GM10248 (cell line): ENCODE data around the gene CTXND2.

Source experiments
- CTCF ChIA-PET: fragments of 300-600 bp; sonication (Branson Sonifier 250); formaldehyde crosslinking; extraction: SDS; loops from one replicate; lab custom pipeline; 2021; ENCODE audit warnings: antibody characterized with exemption; lab: Yijun Ruan, JAX
- POLR2A ChIA-PET: fragments of 350-650 bp; sonication (Branson Sonifier 250); formaldehyde crosslinking; extraction: SDS; loops from one replicate; lab custom pipeline; 2020; ENCODE audit warnings: antibody characterized with exemption; lab: Yijun Ruan, JAX
- DNase-seq: peaks from one replicate; pipeline ENCODE4 v3.0.0; 2012; ENCODE audit errors: extremely low spot score
- TF ChIP-seq, protein P1 (sequence below): IDR thresholded peaks from 2 replicates; pipeline ENCODE4 v1.5.1; 2012; ENCODE audit warnings: mild to moderate bottlenecking, low read depth; ENCODE audit errors: extremely low read depth, missing control alignments, control extremely low read depth

CTXND2 gene

DNA sequence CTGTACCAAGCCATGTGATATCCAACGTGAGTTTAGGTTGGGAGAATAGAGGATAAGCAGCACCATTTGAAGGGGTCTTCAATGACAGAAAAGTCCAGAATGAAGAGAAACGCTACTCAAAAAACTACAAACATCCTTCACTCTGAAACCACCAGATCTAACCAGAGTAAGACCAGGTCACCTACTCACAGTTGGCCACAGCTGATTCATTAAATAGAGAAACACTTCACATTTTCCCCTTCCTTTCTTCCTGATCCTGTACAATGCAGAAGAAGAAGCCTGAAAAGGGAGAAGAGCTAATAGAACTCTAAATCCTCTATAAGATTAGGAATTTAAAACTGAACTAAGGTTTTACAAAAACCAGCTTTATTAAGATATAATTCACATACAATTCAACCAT lies 19.9 kb downstream of the CTXND2 start:
- POLR2A ChIA-PET = no interaction called here
- TF ChIP-seq, protein P1, sequence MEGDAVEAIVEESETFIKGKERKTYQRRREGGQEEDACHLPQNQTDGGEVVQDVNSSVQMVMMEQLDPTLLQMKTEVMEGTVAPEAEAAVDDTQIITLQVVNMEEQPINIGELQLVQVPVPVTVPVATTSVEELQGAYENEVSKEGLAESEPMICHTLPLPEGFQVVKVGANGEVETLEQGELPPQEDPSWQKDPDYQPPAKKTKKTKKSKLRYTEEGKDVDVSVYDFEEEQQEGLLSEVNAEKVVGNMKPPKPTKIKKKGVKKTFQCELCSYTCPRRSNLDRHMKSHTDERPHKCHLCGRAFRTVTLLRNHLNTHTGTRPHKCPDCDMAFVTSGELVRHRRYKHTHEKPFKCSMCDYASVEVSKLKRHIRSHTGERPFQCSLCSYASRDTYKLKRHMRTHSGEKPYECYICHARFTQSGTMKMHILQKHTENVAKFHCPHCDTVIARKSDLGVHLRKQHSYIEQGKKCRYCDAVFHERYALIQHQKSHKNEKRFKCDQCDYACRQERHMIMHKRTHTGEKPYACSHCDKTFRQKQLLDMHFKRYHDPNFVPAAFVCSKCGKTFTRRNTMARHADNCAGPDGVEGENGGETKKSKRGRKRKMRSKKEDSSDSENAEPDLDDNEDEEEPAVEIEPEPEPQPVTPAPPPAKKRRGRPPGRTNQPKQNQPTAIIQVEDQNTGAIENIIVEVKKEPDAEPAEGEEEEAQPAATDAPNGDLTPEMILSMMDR = no peak
- no peak for DNase-seq
- CTCF ChIA-PET = interaction anchor here (2.0 kb wide), 1 partner anchor 16 kb away, joined by 10 read pairs; no protein-coding TSS in a partner anchor

DNA sequence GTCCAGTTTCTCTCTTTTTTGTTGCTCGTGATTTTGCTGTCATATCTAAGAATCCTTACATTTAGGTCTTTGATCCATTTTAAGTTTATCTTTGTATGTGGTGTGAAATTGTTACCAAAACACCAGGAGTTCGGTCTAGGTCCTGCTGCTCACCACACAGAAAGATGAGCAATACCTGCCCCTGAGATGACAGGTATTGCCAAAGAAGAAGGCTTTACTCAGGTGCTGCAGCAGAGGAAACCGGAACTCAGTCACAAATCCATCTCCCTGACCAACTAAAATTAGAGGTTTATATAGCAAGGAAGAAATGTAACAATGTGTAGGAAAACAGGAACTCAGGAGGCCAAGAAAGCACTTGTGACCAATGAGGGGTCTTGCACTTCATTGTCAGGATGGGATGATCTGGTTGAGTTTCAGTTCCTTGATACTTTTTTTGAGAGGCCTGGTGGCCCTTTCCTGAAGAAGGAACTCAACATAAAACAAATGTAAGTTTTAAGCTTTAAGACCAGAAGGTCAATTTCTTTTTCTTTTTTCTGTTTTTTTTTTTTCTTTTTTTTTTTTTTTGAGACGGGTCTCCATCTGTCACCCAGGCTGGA lies 22.7 kb downstream of the CTXND2 start:
- no peak for DNase-seq
- CTCF ChIA-PET = interaction anchor here (6.4 kb wide), 1 partner anchor 13 kb away, joined by 44 read pairs; no protein-coding TSS in a partner anchor
- POLR2A ChIA-PET = no interaction called here

DNA sequence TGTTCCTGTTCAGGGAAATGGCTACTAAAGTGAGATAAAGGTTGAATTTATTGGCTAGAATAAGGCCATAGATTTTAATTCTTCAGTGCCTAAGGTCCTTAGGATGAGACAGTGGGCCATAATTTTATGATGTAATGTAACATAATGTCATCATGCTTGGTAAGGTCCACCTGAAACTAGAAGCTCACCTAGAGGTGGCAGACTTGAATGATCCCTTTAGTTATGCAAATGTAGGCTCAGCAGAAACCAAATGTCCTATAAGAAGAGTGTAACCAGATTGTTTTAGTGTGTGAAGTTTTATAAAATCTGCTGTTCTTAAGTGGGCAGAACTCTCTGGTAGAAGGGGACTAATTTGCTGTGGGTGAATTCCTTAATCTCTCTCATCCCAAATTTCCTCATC lies 25.7 kb downstream of the CTXND2 start:
- no peak for DNase-seq
- TF ChIP-seq, protein P1 = no peak
- CTCF ChIA-PET = interaction anchor here (1.0 to 6.4 kb wide), 3 partner anchors 10 to 27 kb away, joined by 3 to 44 read pairs (median 4); no protein-coding TSS in a partner anchor
- POLR2A ChIA-PET = no interaction called here

More for the DNA sequence above, 22.7 kb downstream of the CTXND2 start:
- TF ChIP-seq, protein P1 = no peak

DNA sequence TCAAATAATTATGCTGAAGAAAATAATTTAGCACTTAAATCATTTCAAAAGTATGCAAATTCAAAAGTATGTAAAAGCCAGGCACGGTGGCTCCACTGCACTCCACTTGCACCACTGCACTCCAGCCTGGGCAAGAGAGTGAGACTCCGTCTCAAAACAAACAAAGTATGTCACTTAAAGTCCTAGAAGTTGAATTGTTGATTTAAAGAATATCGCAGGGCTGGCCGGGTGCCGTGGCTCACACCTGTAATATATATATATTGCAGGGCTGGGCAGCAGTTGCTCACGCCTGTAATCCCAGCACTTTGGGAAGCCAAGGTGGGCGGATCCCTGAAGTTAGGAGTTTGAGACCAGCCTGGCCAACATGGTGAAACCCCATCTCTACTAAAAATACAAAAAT lies 30.5 kb downstream of the CTXND2 start:
- CTCF ChIA-PET = no interaction called here
- no peak for DNase-seq
- TF ChIP-seq, protein P1 = no peak
- POLR2A ChIA-PET = interaction anchor here (0.7 kb wide), 1 partner anchor 353 kb away, joined by 3 read pairs; no protein-coding TSS in a partner anchor

DNA sequence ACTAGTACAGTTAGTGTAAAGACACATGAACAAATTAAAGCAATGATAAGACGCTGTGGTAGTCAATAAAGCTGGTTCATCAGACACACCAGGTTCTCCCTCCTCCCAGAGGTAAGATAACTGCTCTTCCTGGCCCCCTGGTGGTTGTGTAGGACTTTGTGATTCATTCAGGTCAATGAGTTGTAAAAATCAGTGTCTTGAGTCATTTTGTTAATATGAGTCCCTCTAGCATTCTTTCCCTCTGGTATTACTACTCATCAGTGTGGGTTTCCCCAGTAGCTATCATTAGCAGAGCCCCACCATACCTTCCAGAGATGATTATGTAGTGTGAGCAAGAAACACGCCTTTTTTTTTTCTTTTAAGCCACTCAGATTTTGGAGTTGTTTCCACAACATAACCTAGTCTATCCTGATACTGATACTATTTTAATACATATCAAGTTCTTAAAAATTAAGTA lies 35.6 kb downstream of the CTXND2 start:
- TF ChIP-seq, protein P1 = peak; percentile 76
- ChIA-PET CTCF (interaction anchor here (0.7 to 2.8 kb wide), 32 partner anchors 10 to 407 kb away, joined by 3 to 44 read pairs (median 4); partner anchors contain the start of genes CTXND2, ENSA and FALEC), POLR2A (interaction anchor here (0.6 to 0.9 kb wide), 2 partner anchors 164 to 343 kb away, joined by 3 to 4 read pairs; partner anchors contain the start of gene MCL1)
- peak; percentile 84 for DNase-seq

DNA sequence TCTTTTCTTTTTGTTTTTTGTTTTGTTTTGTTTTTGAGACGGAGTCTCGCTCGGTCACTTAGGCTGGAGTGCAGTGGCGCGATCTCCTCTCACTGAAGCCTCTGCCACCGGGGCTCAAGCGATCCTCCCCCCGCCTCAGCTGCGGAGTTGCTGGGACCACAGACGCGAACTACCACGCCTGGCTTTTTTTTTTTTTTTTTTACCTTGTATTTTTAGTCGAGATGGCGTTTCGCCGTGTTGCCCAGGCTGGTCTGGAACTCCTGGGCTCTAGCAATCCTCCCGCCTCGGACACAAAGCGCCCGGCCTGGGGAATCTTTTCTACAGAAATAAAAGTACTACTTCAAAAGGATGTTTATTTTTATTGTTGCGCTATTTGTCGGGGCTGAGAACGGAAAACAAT lies 38.1 kb downstream of the CTXND2 start:
- DNase-seq = no peak
- CTCF ChIA-PET = interaction anchor here (1.1 kb wide), 1 partner anchor 82 kb away, joined by 3 read pairs; the partner anchor contains the start of gene MINDY1
- POLR2A ChIA-PET = no interaction called here
- TF ChIP-seq, protein P1 = no peak
